NCI-H2029 treated with DMSO at 0.1 percent for 48 hours (cell line): ENCODE results near the gene FBRS.
A peak's percentile ranks its signal among the peaks of the same experiment; 100 is the strongest.
"Not testable (repeated sequence)": the region's sequence is repeated elsewhere in the genome, so short reads cannot be mapped to it uniquely, and the experiment has no call there.

Source experiments
- DNase-seq: peaks from one replicate; lab custom pipeline; 2025; lab: John Stamatoyannopoulos, UW

FBRS gene

GRCh38 chr16:30665155-30665829 lies 7.1 kb downstream of the FBRS start:
- DNase-seq, result no peak

- DNase-seq, result no peak
Measured at GRCh38 chr16:30665830-30666190, 7.6 kb downstream of the FBRS start.

GRCh38 chr16:30666681-30667080 lies 8.4 kb downstream of the FBRS start:
- no peak for DNase-seq

GRCh38 chr16:30667361-30667905 lies 9.2 kb downstream of the FBRS start:
- no peak for DNase-seq

GRCh38 chr16:30668393-30668792 lies 10.2 kb downstream of the FBRS start:
- DNase-seq, result no peak

GRCh38 chr16:30669026-30669902 lies 11.0 kb downstream of the FBRS start:
- no peak for DNase-seq

GRCh38 chr16:30669903-30670824 lies 11.9 kb downstream of the FBRS start:
- no peak for DNase-seq

GRCh38 chr16:30675143-30675542 lies 16.9 kb downstream of the FBRS start:
- no peak for DNase-seq

- no peak for DNase-seq
Measured at GRCh38 chr16:30677931-30678585, 19.8 kb downstream of the FBRS start.

GRCh38 chr16:30678586-30678970 lies 20.3 kb downstream of the FBRS start:
- no peak for DNase-seq

GRCh38 chr16:30680326-30680725 lies 22.1 kb downstream of the FBRS start:
- no peak for DNase-seq

GRCh38 chr16:30688701-30689100 lies 30.5 kb downstream of the FBRS start:
- no peak for DNase-seq

GRCh38 chr16:30691907-30692306 lies 33.7 kb downstream of the FBRS start:
- no peak for DNase-seq

GRCh38 chr16:30692396-30693064 lies 34.3 kb downstream of the FBRS start:
- DNase-seq, result no peak

GRCh38 chr16:30694926-30695693 lies 36.9 kb downstream of the FBRS start:
- DNase-seq, result no peak

- DNase-seq, result not testable (repeated sequence)
Measured at GRCh38 chr16:30696646-30697045, 38.4 kb downstream of the FBRS start.

- peak; percentile 84 for DNase-seq
Measured at GRCh38 chr16:30697264-30698138, 39.3 kb downstream of the FBRS start.

- DNase-seq, result peak; percentile 74
Measured at GRCh38 chr16:30698139-30698815, 40.0 kb downstream of the FBRS start.
